Measurements from ENCODE around the gene HOXB3. TPM values are rescaled to one million over a fixed set of nuclear protein-coding genes. Genes with fewer than 3 reads are reported as not detected.

The HOXB3 gene
- polyA plus RNA-seq, 1 of the 3 experiments (the other 2 are of a cell fraction), result 0.46 TPM

- no peak for TF ChIP-seq RXRA (IDR thresholded peaks at IDR 0.05; ENCODE audit: borderline replicate concordance, low read depth)
- TF ChIP-seq CTCF (IDR thresholded peaks at IDR 0.05), result no peak
Observed at GRCh38 chr17:48595278-48595999, 5.4 kb upstream of the HOXB3 start (continued).

GRCh38 chr17:48594538-48595277 is 4.7 kb upstream of the HOXB3 start:
- no peaks in the 10 kb centered on the region for H3K9me2 ChIP-seq
- H3K4me2 ChIP-seq, result 0 out of 2 replicates have a peak overlapping the region, but pooled peaks have one; percentile 17
- peaks cover 11% of the 10 kb centered on the region; the same call in 1 of the 2 replicates for H4K20me1 ChIP-seq (ENCODE audit: insufficient read depth)
- H3F3A ChIP-seq (replicated peaks; ENCODE audit: insufficient read depth), result peaks cover 4% of the 10 kb centered on the region
- no peak for DNase-seq
- no peak overlapping the region for H3K4me3 ChIP-seq (ENCODE audit: low read depth in 2 of 2, low read length in 1 of 2)
- no peaks in the 10 kb centered on the region for H3K79me2 ChIP-seq (ENCODE audit: insufficient read depth)
- peak overlapping the region; percentile 53; the same call in 1 of the 2 replicates for H2AFZ ChIP-seq (ENCODE audit: low read depth)
- 0 out of 4 replicates have a peak, but pooled peaks cover 0 to 4% of the 10 kb centered on the region in 2 experiments for H3K4me1 ChIP-seq (ENCODE audit: control insufficient read depth in 1 of 2, insufficient read depth in 2 of 2, low read depth in 1 of 2, low read length in 1 of 2)
- H3K27ac ChIP-seq (ENCODE audit: low read depth in 2 of 2, low read length in 1 of 2), result no peak overlapping the region
- POLR2A ChIA-PET, result no interaction called here
- CTCF ChIA-PET, result interaction anchor here (0.7 to 3.7 kb wide), 16 partner anchors 16 to 452 kb away, joined by 3 to 20 read pairs (median 4); partner anchors contain the start of genes HOXB1 and HOXB8
- H3K27me3 ChIP-seq (ENCODE audit: insufficient read depth), result peaks cover 98% of the 10 kb centered on the region
- no peak for TF ChIP-seq TEAD4 (IDR thresholded peaks at IDR 0.05; ENCODE audit: borderline replicate concordance, insufficient read depth)
- TF ChIP-seq TCF12 (IDR thresholded peaks at IDR 0.05), result no peak
- TF ChIP-seq SMC3 (IDR thresholded peaks at IDR 0.05; ENCODE audit: low read depth, low read length), result no peak
- no peak for TF ChIP-seq GABPA (IDR thresholded peaks at IDR 0.05; ENCODE audit: low read depth)
- no peak for TF ChIP-seq JUND (IDR thresholded peaks at IDR 0.05)
- TF ChIP-seq NFIC (IDR thresholded peaks at IDR 0.05; ENCODE audit: borderline replicate concordance), result no peak
- TF ChIP-seq USF1 (IDR thresholded peaks at IDR 0.05; ENCODE audit: borderline replicate concordance, low read depth), result no peak
- no peak for TF ChIP-seq USF2 (IDR thresholded peaks at IDR 0.05; ENCODE audit: borderline replicate concordance, low read depth, low read length)
- TF ChIP-seq RCOR1 (IDR thresholded peaks at IDR 0.05; ENCODE audit: low read length), result no peak
- TF ChIP-seq RAD21 (IDR thresholded peaks at IDR 0.05; ENCODE audit: low read length), result no peak
- TF ChIP-seq SIN3A (IDR thresholded peaks at IDR 0.05; ENCODE audit: borderline replicate concordance, low read depth, low read length), result no peak
- TF ChIP-seq REST (IDR thresholded peaks at IDR 0.05; ENCODE audit: low read depth, low read length), result no peak
- no peak for TF ChIP-seq MXI1 (IDR thresholded peaks at IDR 0.05; ENCODE audit: low read depth, low read length)
- TF ChIP-seq EP300 (IDR thresholded peaks at IDR 0.05; ENCODE audit: borderline replicate concordance in 1 of 2, low read depth in 1 of 2, low read length in 1 of 2), result no peak
- 30% methylated on average over 25 of the region's 25 CpGs for WGBS (ENCODE audit: low lambda C conversion rate)
- no peaks in the 10 kb centered on the region for H3K9me3 ChIP-seq
- no peaks in the 10 kb centered on the region for H3K36me3 ChIP-seq (replicated peaks in 1 of 2; ENCODE audit: control insufficient read depth in 1 of 2, insufficient read depth in 2 of 2, low read length in 1 of 2)
- H3K9ac ChIP-seq, result no peak overlapping the region
